GM23338 (cell line): ENCODE data around the gene GRHPR. TPM values are rescaled to one million over a fixed set of nuclear protein-coding genes. Genes with fewer than 3 reads are reported as not detected.

Source experiments
- ATAC-seq: fragments of 200-7000 bp; cut with Tn5 transposase; 3 replicates; pipeline ENCODE4 v1.9.1; 2020
- DNase-seq: peaks from one replicate; pipeline ENCODE4 v3.0.0-alpha.2; 2015; ENCODE audit warnings: low spot score
- H2AFZ ChIP-seq: fragments of 200-600 bp; sonication (generic); 2 replicates; pipeline ENCODE4 v1.8.0; 2016; ENCODE audit warnings: antibody characterized with exemption, mild to moderate bottlenecking, moderate library complexity
- H3F3A ChIP-seq: fragments of 200-600 bp; sonication (generic); replicated peaks from 2 replicates; pipeline ENCODE4 v1.8.0; 2017; ENCODE audit warnings: antibody characterized with exemption, mixed run types, low read depth
- H3K27ac ChIP-seq: fragments of 200-600 bp; sonication (generic); 2 replicates; pipeline ENCODE4 v1.6.1; 2016; ENCODE audit warnings: low read depth
- H3K27me3 ChIP-seq: fragments of 200-600 bp; sonication (generic); 2 replicates; pipeline ENCODE4 v1.8.0; 2016; ENCODE audit warnings: mild to moderate bottlenecking, mixed run types, moderate library complexity; ENCODE audit not compliant: insufficient read depth
- H3K36me3 ChIP-seq: fragments of 200-600 bp; sonication (generic); 2 replicates; pipeline ENCODE4 v1.8.0; 2016; ENCODE audit warnings: mild to moderate bottlenecking; ENCODE audit not compliant: insufficient read depth
- H3K4me1 ChIP-seq: fragments of 200-600 bp; sonication (generic); 2 replicates; pipeline ENCODE4 v1.8.0; 2016; ENCODE audit warnings: mild to moderate bottlenecking, moderate library complexity; ENCODE audit not compliant: insufficient read depth
- H3K4me2 ChIP-seq: fragments of 200-600 bp; sonication (generic); 2 replicates; pipeline ENCODE4 v1.7.1; 2017; ENCODE audit warnings: mixed run types
- H3K4me3 ChIP-seq: fragments of 200-600 bp; sonication (generic); 2 replicates; pipeline ENCODE4 v1.6.1; 2016; ENCODE audit warnings: mixed run types
- H3K79me2 ChIP-seq: fragments of 200-600 bp; sonication (generic); replicated peaks from 2 replicates; pipeline ENCODE4 v1.8.0; 2017; ENCODE audit warnings: mild to moderate bottlenecking; ENCODE audit not compliant: insufficient read depth
- H3K9me2 ChIP-seq: fragments of 200-600 bp; sonication (generic); 2 replicates; pipeline ENCODE4 v1.8.0; 2017; ENCODE audit not compliant: insufficient read depth
- H4K20me1 ChIP-seq: fragments of 200-600 bp; sonication (generic); replicated peaks from 2 replicates; pipeline ENCODE4 v1.8.0; 2017; ENCODE audit warnings: mild to moderate bottlenecking; ENCODE audit not compliant: insufficient read depth
- H3K27ac Mint-ChIP-seq: 2 replicates; pipeline ENCODE4 v1.8.0; 2020; ENCODE audit warnings: inconsistent platforms, mild to moderate bottlenecking, moderate library complexity, mixed read lengths
- H3K27me3 Mint-ChIP-seq: 3 replicates; pipeline ENCODE4 v1.8.0; 2022; ENCODE audit warnings: low read depth, mild to moderate bottlenecking, moderate library complexity, mixed read lengths, inconsistent platforms; ENCODE audit not compliant: insufficient read depth, poor library complexity
- H3K36me3 Mint-ChIP-seq: 3 replicates; pipeline ENCODE4 v1.8.0; 2021; ENCODE audit warnings: low read depth, mild to moderate bottlenecking, inconsistent platforms, moderate library complexity, mixed read lengths
- H3K4me1 Mint-ChIP-seq: 3 replicates; pipeline ENCODE4 v1.8.0; 2020; ENCODE audit warnings: mild to moderate bottlenecking, inconsistent platforms, mixed read lengths
- H3K4me3 Mint-ChIP-seq: 3 replicates; pipeline ENCODE4 v1.8.0; 2021; ENCODE audit warnings: moderate library complexity, mild to moderate bottlenecking, inconsistent platforms, mixed read lengths
- H3K9me3 Mint-ChIP-seq: 3 replicates; pipeline ENCODE4 v1.8.0; 2020; ENCODE audit warnings: moderate library complexity, mild to moderate bottlenecking, inconsistent platforms, mixed read lengths
- CREB1 ChIP-seq: fragments of 250-450 bp; sonication (Bioruptor Pico); IDR thresholded peaks from 2 replicates; pipeline ENCODE4 v1.5.0; 2020; ENCODE audit warnings: low read depth, mild to moderate bottlenecking, moderate library complexity
- ETS1 ChIP-seq: IDR thresholded peaks from 2 replicates; pipeline ENCODE4 v1.6.1; 2016; ENCODE audit warnings: antibody characterized with exemption
- EZH2 ChIP-seq: fragments of 200-600 bp; sonication (generic); IDR thresholded peaks from one replicate; pipeline ENCODE4 v1.8.0; 2017; ENCODE audit warnings: antibody characterized with exemption, mild to moderate bottlenecking, low read depth; ENCODE audit not compliant: unreplicated experiment
- EZH2phosphoT487 ChIP-seq: fragments of 200-600 bp; sonication (generic); IDR thresholded peaks from one replicate; pipeline ENCODE4 v1.8.1; 2018; ENCODE audit warnings: antibody characterized with exemption; ENCODE audit not compliant: unreplicated experiment
- JUNB ChIP-seq: IDR thresholded peaks from one replicate; pipeline ENCODE4 v1.6.1; 2016; ENCODE audit warnings: antibody characterized with exemption; ENCODE audit not compliant: unreplicated experiment
- NANOG ChIP-seq: IDR thresholded peaks from 2 replicates; pipeline ENCODE4 v1.6.1; 2016; ENCODE audit warnings: antibody characterized with exemption, borderline replicate concordance
- POLR2AphosphoS5 ChIP-seq: IDR thresholded peaks from 2 replicates; pipeline ENCODE4 v1.6.1; 2016; ENCODE audit warnings: antibody characterized with exemption, low read depth
- REST ChIP-seq: IDR thresholded peaks from one replicate; pipeline ENCODE4 v1.6.1; 2018; ENCODE audit warnings: antibody characterized with exemption; ENCODE audit not compliant: unreplicated experiment
- STAT1 ChIP-seq: IDR thresholded peaks from one replicate; pipeline ENCODE4 v1.6.1; 2016; ENCODE audit warnings: antibody characterized with exemption; ENCODE audit not compliant: unreplicated experiment
- ZNF114 ChIP-seq: fragments of 250-450 bp; sonication (Bioruptor Pico); IDR thresholded peaks from 2 replicates; pipeline ENCODE4 v1.5.0; 2020; ENCODE audit warnings: mild to moderate bottlenecking, moderate library complexity
- ZNF331 ChIP-seq: fragments of 250-450 bp; sonication (Bioruptor Pico); IDR thresholded peaks from 2 replicates; pipeline ENCODE4 v1.5.0; 2020; ENCODE audit warnings: low read depth, mild to moderate bottlenecking, moderate library complexity
- polyA plus RNA-seq: library from polyadenylated mRNA; unstranded; fragments of >200 nt; fragmentation: Nextera tagmentation; extraction: Ambion mirVana; gene quantifications from 2 replicates; pipeline ENCODE4 v1.2.1, GENCODE V29; 2016
- total RNA-seq: library from RNA; depleted of rRNA; stranded (reverse); fragments of >200 nt; shearing (Covaris generic); gene quantifications from 2 replicates; pipeline ENCODE4 v1.2.3, GENCODE V29; 2014
- TF ChIP-seq, protein P1 (sequence below), 2 experiments: fragments of 200-600 bp in 1 of 2; sonication (generic) in 1 of 2; conservative IDR thresholded peaks; 2 replicates each; pipeline versions ENCODE4 v1.5.1 to v1.6.1; 2016 to 2017; ENCODE audit warnings: antibody characterized with exemption in 2 of 2, low read depth in 2 of 2, mild to moderate bottlenecking in 2 of 2, moderate library complexity in 1 of 2
- TF ChIP-seq, protein P2 (sequence below): fragments of 250-450 bp; sonication (Bioruptor Pico); IDR thresholded peaks from 2 replicates; pipeline ENCODE4 v1.5.0; 2020; ENCODE audit warnings: mild to moderate bottlenecking, moderate library complexity

The GRHPR gene
- total and polyA plus RNA-seq, 2 experiments from 2014 or later, result 69.0 to 128 TPM

GRCh38 chr9:37372839-37373238, 49.7 kb upstream of the GRHPR start:
- Mint-ChIP-seq H3K9me3 (no peaks in the 10 kb centered on the region; the same call in 2 of the 3 replicates), H3K4me1 (peaks cover 7% of the 10 kb centered on the region; the same call in 2 of the 3 replicates), H3K27me3 (peaks cover 3% of the 10 kb centered on the region), H3K4me3 (no peak overlapping the region), H3K27ac (no peak overlapping the region), H3K36me3 (no peaks in the 10 kb centered on the region)
- no peak for DNase-seq
- Histone ChIP-seq H3K4me3 (no peak overlapping the region), H3F3A (no peaks in the 10 kb centered on the region), H3K4me1 (no peaks in the 10 kb centered on the region), H3K79me2 (no peaks in the 10 kb centered on the region), H3K27me3 (no peaks in the 10 kb centered on the region), H3K27ac (no peak overlapping the region), H3K9me2 (no peaks in the 10 kb centered on the region), H4K20me1 (no peaks in the 10 kb centered on the region), H3K36me3 (no peaks in the 10 kb centered on the region), H2AFZ (no peak overlapping the region), H3K4me2 (no peak overlapping the region)
- TF ChIP-seq, protein P1, sequence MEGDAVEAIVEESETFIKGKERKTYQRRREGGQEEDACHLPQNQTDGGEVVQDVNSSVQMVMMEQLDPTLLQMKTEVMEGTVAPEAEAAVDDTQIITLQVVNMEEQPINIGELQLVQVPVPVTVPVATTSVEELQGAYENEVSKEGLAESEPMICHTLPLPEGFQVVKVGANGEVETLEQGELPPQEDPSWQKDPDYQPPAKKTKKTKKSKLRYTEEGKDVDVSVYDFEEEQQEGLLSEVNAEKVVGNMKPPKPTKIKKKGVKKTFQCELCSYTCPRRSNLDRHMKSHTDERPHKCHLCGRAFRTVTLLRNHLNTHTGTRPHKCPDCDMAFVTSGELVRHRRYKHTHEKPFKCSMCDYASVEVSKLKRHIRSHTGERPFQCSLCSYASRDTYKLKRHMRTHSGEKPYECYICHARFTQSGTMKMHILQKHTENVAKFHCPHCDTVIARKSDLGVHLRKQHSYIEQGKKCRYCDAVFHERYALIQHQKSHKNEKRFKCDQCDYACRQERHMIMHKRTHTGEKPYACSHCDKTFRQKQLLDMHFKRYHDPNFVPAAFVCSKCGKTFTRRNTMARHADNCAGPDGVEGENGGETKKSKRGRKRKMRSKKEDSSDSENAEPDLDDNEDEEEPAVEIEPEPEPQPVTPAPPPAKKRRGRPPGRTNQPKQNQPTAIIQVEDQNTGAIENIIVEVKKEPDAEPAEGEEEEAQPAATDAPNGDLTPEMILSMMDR (conservative IDR thresholded peaks at IDR 0.05; ENCODE audit: low read depth in 2 of 2), result no peak
- no peak for TF ChIP-seq EZH2
- TF ChIP-seq EZH2phosphoT487, result no peak
- no peak for TF ChIP-seq JUNB
- TF ChIP-seq NANOG, result no peak
- TF ChIP-seq, protein P2, sequence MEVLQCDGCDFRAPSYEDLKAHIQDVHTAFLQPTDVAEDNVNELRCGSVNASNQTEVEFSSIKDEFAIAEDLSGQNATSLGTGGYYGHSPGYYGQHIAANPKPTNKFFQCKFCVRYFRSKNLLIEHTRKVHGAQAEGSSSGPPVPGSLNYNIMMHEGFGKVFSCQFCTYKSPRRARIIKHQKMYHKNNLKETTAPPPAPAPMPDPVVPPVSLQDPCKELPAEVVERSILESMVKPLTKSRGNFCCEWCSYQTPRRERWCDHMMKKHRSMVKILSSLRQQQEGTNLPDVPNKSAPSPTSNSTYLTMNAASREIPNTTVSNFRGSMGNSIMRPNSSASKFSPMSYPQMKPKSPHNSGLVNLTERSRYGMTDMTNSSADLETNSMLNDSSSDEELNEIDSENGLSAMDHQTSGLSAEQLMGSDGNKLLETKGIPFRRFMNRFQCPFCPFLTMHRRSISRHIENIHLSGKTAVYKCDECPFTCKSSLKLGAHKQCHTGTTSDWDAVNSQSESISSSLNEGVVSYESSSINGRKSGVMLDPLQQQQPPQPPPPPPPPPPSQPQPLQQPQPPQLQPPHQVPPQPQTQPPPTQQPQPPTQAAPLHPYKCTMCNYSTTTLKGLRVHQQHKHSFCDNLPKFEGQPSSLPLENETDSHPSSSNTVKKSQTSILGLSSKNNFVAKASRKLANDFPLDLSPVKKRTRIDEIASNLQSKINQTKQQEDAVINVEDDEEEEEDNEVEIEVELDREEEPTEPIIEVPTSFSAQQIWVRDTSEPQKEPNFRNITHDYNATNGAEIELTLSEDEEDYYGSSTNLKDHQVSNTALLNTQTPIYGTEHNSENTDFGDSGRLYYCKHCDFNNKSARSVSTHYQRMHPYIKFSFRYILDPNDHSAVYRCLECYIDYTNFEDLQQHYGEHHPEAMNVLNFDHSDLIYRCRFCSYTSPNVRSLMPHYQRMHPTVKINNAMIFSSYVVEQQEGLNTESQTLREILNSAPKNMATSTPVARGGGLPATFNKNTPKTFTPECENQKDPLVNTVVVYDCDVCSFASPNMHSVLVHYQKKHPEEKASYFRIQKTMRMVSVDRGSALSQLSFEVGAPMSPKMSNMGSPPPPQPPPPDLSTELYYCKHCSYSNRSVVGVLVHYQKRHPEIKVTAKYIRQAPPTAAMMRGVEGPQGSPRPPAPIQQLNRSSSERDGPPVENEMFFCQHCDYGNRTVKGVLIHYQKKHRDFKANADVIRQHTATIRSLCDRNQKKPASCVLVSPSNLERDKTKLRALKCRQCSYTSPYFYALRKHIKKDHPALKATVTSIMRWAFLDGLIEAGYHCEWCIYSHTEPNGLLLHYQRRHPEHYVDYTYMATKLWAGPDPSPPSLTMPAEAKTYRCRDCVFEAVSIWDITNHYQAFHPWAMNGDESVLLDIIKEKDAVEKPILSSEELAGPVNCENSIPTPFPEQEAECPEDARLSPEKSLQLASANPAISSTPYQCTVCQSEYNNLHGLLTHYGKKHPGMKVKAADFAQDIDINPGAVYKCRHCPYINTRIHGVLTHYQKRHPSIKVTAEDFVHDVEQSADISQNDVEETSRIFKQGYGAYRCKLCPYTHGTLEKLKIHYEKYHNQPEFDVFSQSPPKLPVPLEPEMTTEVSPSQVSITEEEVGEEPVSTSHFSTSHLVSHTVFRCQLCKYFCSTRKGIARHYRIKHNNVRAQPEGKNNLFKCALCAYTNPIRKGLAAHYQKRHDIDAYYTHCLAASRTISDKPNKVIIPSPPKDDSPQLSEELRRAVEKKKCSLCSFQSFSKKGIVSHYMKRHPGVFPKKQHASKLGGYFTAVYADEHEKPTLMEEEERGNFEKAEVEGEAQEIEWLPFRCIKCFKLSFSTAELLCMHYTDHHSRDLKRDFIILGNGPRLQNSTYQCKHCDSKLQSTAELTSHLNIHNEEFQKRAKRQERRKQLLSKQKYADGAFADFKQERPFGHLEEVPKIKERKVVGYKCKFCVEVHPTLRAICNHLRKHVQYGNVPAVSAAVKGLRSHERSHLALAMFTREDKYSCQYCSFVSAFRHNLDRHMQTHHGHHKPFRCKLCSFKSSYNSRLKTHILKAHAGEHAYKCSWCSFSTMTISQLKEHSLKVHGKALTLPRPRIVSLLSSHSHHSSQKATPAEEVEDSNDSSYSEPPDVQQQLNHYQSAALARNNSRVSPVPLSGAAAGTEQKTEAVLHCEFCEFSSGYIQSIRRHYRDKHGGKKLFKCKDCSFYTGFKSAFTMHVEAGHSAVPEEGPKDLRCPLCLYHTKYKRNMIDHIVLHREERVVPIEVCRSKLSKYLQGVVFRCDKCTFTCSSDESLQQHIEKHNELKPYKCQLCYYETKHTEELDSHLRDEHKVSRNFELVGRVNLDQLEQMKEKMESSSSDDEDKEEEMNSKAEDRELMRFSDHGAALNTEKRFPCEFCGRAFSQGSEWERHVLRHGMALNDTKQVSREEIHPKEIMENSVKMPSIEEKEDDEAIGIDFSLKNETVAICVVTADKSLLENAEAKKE (CRISPR knock-in tag), result no peak
- TF ChIP-seq CREB1 (CRISPR knock-in tag), result no peak
- no peak for TF ChIP-seq STAT1
- no peak for TF ChIP-seq ETS1
- TF ChIP-seq ZNF114 (CRISPR knock-in tag), result no peak
- TF ChIP-seq REST, result no peak
- TF ChIP-seq ZNF331 (CRISPR knock-in tag), result no peak
- no peak for TF ChIP-seq POLR2AphosphoS5
- no peak for ATAC-seq
